K562 (cell line): ENCODE data around the gene DNAJB7. TPM values are rescaled to one million over a fixed set of nuclear protein-coding genes. Genes with fewer than 3 reads are reported as not detected.
A peak's percentile ranks its signal among the peaks of the same experiment; 100 is the strongest.

Experiments used
- ATF4 ChIP-seq: fragments of 450-650 bp; formaldehyde crosslinking; IDR thresholded peaks from 2 replicates; pipeline ENCODE4 v1.4.0; 2022; ENCODE audit warnings: mild to moderate bottlenecking, moderate library complexity
- HIVEP1 ChIP-seq: fragments of 250-450 bp; sonication (Bioruptor Pico); IDR thresholded peaks from 2 replicates; pipeline ENCODE4 v1.4.0; 2020; ENCODE audit warnings: mild to moderate bottlenecking
- KLF13 ChIP-seq: fragments of 450-650 bp; IDR thresholded peaks from 2 replicates; pipeline ENCODE4 v1.6.1; 2016; ENCODE audit warnings: missing genetic modification characterization, low read depth, mild to moderate bottlenecking, missing compliant biosample characterization, moderate library complexity, borderline replicate concordance
- OTX1 ChIP-seq: fragments of 450-650 bp; formaldehyde crosslinking; IDR thresholded peaks from 2 replicates; pipeline ENCODE4 v1.4.0; 2022; ENCODE audit warnings: mild to moderate bottlenecking
- PHF20 ChIP-seq: fragments of 450-650 bp; IDR thresholded peaks from 2 replicates; pipeline ENCODE4 v1.6.1; 2018; ENCODE audit not compliant: partially characterized antibody
- STAT6 ChIP-seq: sonication (generic); formaldehyde crosslinking; IDR thresholded peaks from 2 replicates; pipeline ENCODE4 v1.8.1; 2023; ENCODE audit warnings: mild to moderate bottlenecking, missing genetic modification reagents
- XRCC3 ChIP-seq: fragments of 450-650 bp; IDR thresholded peaks from 2 replicates; pipeline ENCODE4 v1.6.1; 2017; ENCODE audit warnings: mild to moderate bottlenecking, moderate library complexity
- ZC3H11A ChIP-seq: IDR thresholded peaks from 2 replicates; pipeline ENCODE4 v1.6.1; 2012; ENCODE audit warnings: low read depth, low read length, improper control_type of control experiment
- ZNF780A ChIP-seq: fragments of 250-450 bp; sonication (Bioruptor Pico); IDR thresholded peaks from 2 replicates; pipeline ENCODE4 v1.5.0; 2021; ENCODE audit warnings: mild to moderate bottlenecking
- polyA plus RNA-seq, 8 experiments: library from polyadenylated mRNA; depleted of rRNA in 4 of 8; stranded (reverse) in 5 of 8; unstranded in 3 of 8; fragments of >200 nt; fragmentation: Nextera tagmentation in 2 of 8; fragmentation: Illumina TruSeq in 1 of 8; extraction: Ambion mirVana in 2 of 8; extraction: Trizol in 1 of 8; gene quantifications; 2 replicates each; pipeline versions ENCODE4 v1.2.1 to v1.2.3, GENCODE V29; 2011 to 2014; ENCODE audit warnings: inconsistent platforms in 1 of 8, missing spikeins in 1 of 8
- total RNA-seq, 7 experiments: library from RNA; depleted of rRNA in 6 of 7; stranded (reverse); fragments of >200 nt in 6 of 7; fragmentation: Illumina TruSeq in 2 of 7; extraction: Trizol in 2 of 7; gene quantifications; 2 replicates each; pipeline versions ENCODE4 v1.2.1 to v1.2.3, GENCODE V29; 2011 to 2021; ENCODE audit warnings: low replicate concordance in 1 of 7
- TF ChIP-seq, protein P1 (sequence below): fragments of 250-450 bp; sonication (Bioruptor Pico); IDR thresholded peaks from 2 replicates; pipeline ENCODE4 v1.8.0; 2021; ENCODE audit warnings: moderate library complexity, mild to moderate bottlenecking, inconsistent platforms
- TF ChIP-seq, protein P2 (sequence below), 2 experiments: fragments of 200-800 bp in 1 of 2; sonication (Bioruptor generic) in 1 of 2; sonication (generic) in 1 of 2; formaldehyde crosslinking in 1 of 2; IDR thresholded peaks in 1 of 2; conservative IDR thresholded peaks in 1 of 2; 2 replicates each; pipeline versions ENCODE4 v1.5.0 to v1.6.1; 2016 to 2020; ENCODE audit warnings: missing compliant biosample characterization in 1 of 2, missing genetic modification characterization in 1 of 2, missing genetic modification reagents in 1 of 2
- TF ChIP-seq, protein P3 (sequence below): fragments of 250-450 bp; sonication (Bioruptor Pico); IDR thresholded peaks from 2 replicates; pipeline ENCODE4 v1.4.0; 2020; ENCODE audit warnings: borderline replicate concordance
- TF ChIP-seq, protein P4 (sequence below): fragments of 200-800 bp; sonication (Bioruptor generic); IDR thresholded peaks from 2 replicates; pipeline ENCODE4 v1.6.1; 2016; ENCODE audit warnings: missing genetic modification characterization, missing compliant biosample characterization

DNAJB7 gene
- total and polyA plus RNA-seq, 9 of the 15 experiments (the other 6 are each of a cell fraction or from before 2014, with no cell fraction given), result 0.13 to 0.21 TPM; not detected in 7

DNA sequence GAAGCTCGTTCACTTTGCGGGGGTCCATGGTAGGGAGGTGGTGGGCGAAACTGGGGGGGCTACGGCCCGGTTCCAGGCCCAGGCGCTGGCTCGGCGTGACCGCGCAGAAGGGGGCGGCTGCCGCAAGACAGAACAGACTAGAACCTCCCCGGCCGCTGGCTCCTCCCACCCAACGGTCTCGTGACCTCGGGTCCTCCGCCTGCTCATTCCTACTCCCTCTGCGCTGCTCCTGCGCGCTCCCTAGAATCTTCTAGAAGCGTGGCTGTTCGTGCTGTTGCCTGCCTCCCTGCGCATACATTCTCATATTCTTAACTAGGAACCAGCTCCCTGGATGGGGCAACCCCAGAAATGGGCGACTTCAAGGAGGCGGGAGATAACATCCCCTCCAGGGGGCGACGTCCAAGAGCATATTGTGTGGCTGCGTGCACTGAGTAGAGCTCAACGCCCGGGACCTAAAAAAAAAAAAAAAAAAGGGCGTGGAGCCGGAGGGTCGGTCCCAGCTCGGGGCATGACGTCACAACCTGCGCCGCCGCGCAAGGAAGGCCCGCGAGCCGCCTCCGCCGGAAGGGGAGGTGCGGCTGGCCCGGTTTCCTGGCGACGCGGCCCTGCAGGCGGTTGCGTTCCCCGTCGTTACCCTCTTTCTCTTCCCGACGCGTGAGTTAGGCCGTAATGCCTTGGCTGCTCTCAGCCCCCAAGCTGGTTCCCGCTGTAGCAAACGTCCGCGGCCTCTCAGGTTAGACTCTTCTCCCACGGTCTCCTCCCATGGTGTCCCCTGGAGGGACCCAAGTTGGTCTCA is 5.2 kb downstream of the DNAJB7 start, which contains the start of the genes ST13 and XPNPEP3 (continued):
- TF ChIP-seq KLF13 (0 out of 2 replicates have a peak, but pooled peaks have one; percentile 10), ZNF780A (CRISPR knock-in tag) (no peak), OTX1 (no peak), ATF4 (no peak; the same call in 1 of the 2 replicates), ZC3H11A (no peak), XRCC3 (no peak), PHF20 (peak; percentile 89), STAT6 (CRISPR knock-in tag) (no peak), HIVEP1 (CRISPR knock-in tag) (no peak)
- TF ChIP-seq, protein P1, sequence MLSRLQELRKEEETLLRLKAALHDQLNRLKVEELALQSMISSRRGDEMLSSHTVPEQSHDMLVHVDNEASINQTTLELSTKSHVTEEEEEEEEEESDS (CRISPR knock-in tag), result no peak
- TF ChIP-seq, protein P2, sequence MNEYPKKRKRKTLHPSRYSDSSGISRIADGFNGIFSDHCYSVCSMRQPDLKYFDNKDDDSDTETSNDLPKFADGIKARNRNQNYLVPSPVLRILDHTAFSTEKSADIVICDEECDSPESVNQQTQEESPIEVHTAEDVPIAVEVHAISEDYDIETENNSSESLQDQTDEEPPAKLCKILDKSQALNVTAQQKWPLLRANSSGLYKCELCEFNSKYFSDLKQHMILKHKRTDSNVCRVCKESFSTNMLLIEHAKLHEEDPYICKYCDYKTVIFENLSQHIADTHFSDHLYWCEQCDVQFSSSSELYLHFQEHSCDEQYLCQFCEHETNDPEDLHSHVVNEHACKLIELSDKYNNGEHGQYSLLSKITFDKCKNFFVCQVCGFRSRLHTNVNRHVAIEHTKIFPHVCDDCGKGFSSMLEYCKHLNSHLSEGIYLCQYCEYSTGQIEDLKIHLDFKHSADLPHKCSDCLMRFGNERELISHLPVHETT (CRISPR knock-in tag; conservative IDR thresholded peaks at IDR 0.05 in 1 of 2, IDR thresholded peaks at IDR 0.05 in 1 of 2), result peak in 1 of 2 experiments; percentile 82; a peak in 2 of 4 replicates
- TF ChIP-seq, protein P3, sequence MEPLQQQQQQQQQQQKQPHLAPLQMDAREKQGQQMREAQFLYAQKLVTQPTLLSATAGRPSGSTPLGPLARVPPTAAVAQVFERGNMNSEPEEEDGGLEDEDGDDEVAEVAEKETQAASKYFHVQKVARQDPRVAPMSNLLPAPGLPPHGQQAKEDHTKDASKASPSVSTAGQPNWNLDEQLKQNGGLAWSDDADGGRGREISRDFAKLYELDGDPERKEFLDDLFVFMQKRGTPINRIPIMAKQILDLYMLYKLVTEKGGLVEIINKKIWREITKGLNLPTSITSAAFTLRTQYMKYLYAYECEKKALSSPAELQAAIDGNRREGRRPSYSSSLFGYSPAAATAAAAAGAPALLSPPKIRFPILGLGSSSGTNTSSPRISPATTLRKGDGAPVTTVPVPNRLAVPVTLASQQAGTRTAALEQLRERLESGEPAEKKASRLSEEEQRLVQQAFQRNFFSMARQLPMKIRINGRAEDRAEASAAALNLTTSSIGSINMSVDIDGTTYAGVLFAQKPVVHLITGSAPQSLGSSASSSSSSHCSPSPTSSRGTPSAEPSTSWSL (CRISPR knock-in tag), result no peak
- TF ChIP-seq, protein P4, sequence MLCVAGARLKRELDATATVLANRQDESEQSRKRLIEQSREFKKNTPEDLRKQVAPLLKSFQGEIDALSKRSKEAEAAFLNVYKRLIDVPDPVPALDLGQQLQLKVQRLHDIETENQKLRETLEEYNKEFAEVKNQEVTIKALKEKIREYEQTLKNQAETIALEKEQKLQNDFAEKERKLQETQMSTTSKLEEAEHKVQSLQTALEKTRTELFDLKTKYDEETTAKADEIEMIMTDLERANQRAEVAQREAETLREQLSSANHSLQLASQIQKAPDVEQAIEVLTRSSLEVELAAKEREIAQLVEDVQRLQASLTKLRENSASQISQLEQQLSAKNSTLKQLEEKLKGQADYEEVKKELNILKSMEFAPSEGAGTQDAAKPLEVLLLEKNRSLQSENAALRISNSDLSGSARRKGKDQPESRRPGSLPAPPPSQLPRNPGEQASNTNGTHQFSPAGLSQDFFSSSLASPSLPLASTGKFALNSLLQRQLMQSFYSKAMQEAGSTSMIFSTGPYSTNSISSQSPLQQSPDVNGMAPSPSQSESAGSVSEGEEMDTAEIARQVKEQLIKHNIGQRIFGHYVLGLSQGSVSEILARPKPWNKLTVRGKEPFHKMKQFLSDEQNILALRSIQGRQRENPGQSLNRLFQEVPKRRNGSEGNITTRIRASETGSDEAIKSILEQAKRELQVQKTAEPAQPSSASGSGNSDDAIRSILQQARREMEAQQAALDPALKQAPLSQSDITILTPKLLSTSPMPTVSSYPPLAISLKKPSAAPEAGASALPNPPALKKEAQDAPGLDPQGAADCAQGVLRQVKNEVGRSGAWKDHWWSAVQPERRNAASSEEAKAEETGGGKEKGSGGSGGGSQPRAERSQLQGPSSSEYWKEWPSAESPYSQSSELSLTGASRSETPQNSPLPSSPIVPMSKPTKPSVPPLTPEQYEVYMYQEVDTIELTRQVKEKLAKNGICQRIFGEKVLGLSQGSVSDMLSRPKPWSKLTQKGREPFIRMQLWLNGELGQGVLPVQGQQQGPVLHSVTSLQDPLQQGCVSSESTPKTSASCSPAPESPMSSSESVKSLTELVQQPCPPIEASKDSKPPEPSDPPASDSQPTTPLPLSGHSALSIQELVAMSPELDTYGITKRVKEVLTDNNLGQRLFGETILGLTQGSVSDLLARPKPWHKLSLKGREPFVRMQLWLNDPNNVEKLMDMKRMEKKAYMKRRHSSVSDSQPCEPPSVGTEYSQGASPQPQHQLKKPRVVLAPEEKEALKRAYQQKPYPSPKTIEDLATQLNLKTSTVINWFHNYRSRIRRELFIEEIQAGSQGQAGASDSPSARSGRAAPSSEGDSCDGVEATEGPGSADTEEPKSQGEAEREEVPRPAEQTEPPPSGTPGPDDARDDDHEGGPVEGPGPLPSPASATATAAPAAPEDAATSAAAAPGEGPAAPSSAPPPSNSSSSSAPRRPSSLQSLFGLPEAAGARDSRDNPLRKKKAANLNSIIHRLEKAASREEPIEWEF, result no peak
